Transverse colon (tissue), 4 donors: ENCODE results near the gene SORT1. TPM values are rescaled to one million over a fixed set of nuclear protein-coding genes. Genes with fewer than 3 reads are reported as not detected.

ENCODE experiments used
- DNase-seq: peaks from one replicate; pipeline ENCODE4 v3.0.0-alpha.2; 2019
- H3K27ac ChIP-seq, 4 donors: fragments of 200-600 bp; sonication (generic); 2 replicates each; pipeline ENCODE4 v1.5.1; 2016 to 2018; ENCODE audit warnings: inconsistent platforms in 4 of 4
- H3K27me3 ChIP-seq: fragments of 200-600 bp; sonication (generic); 2 replicates; pipeline ENCODE4 v1.5.1; 2017; ENCODE audit warnings: inconsistent platforms
- H3K36me3 ChIP-seq, 4 donors: fragments of 200-600 bp; sonication (generic); 2 replicates each; pipeline ENCODE4 v1.5.1; 2017 to 2019; ENCODE audit warnings: inconsistent platforms in 4 of 4
- H3K4me1 ChIP-seq, 4 donors: fragments of 200-600 bp; sonication (generic); 2 replicates each; pipeline ENCODE4 v1.5.1; 2017 to 2020; ENCODE audit warnings: inconsistent platforms in 4 of 4
- H3K4me3 ChIP-seq, 4 donors: fragments of 200-600 bp; sonication (generic); 1 replicate in 1 of 4; 2 replicates in 3 of 4; pipeline versions ENCODE4 v1.5.1 to v1.6.1; 2017 to 2019; ENCODE audit warnings: inconsistent platforms in 4 of 4
- H3K9me3 ChIP-seq, 2 donors: fragments of 200-600 bp; sonication (generic); 2 replicates each; pipeline ENCODE4 v1.5.1; 2017 to 2019; ENCODE audit warnings: inconsistent platforms in 2 of 2
- EP300 ChIP-seq: sonication (generic); formaldehyde crosslinking; IDR thresholded peaks from one replicate; pipeline ENCODE4 v1.6.1; 2017; ENCODE audit warnings: antibody characterized with exemption, low read depth
- POLR2A ChIP-seq: fragments of 450-650 bp; IDR thresholded peaks from one replicate; pipeline ENCODE4 v1.6.1; 2016; ENCODE audit warnings: antibody characterized with exemption, mild to moderate bottlenecking, moderate library complexity
- POLR2AphosphoS5 ChIP-seq, 3 donors: sonication (generic); formaldehyde crosslinking; IDR thresholded peaks; one replicate each; pipeline ENCODE4 v1.6.1; 2016; ENCODE audit warnings: antibody characterized with exemption in 3 of 3
- WGBS, 2 donors: methylation state at CpG; one replicate each; pipeline ENCODE4 v1.1.5; 2018; ENCODE audit warnings: low coverage in 1 of 2; 5-methylcytosine and 5-hydroxymethylcytosine counted together
- in situ Hi-C, 4 donors: fragments of 200-750 bp; cut with MboI; loops; one replicate each; pipeline versions ENCODE4 v1.15.0 to v1.15.1; 2017; ENCODE audit warnings: low sequenced_read_pairs in 3 of 4, low pct_ligation_motif_present in 1 of 4, low pct_unique_long_range_greater_than_20kb in 1 of 4
- intact Hi-C: fragments of 100-400 bp; cut with DNase I; formaldehyde crosslinking; loops from one replicate; pipeline ENCODE4 v1.15.1; 2023; ENCODE audit warnings: low total_unique reads
- total RNA-seq, 4 donors: library from RNA; depleted of rRNA; stranded (reverse); fragments of >200 nt; gene quantifications; one replicate each; pipeline ENCODE4 v1.1.0, GENCODE V29; 2016
- TF ChIP-seq, protein P1 (sequence below), 5 experiments: fragments of 200-600 bp in 3 of 5; fragments of 450-650 bp in 2 of 5; sonication (generic) in 3 of 5; IDR thresholded peaks; 1 replicate in 2 of 5; 2 replicates in 3 of 5; pipeline ENCODE4 v1.5.1; 2016 to 2017; ENCODE audit warnings: antibody characterized with exemption in 5 of 5, inconsistent platforms in 3 of 5, mild to moderate bottlenecking in 2 of 5, moderate library complexity in 1 of 5

The SORT1 gene
- total RNA-seq, 4 donors from 2014 or later, result 53.5 to 79.3 (median 66.2) TPM

DNA sequence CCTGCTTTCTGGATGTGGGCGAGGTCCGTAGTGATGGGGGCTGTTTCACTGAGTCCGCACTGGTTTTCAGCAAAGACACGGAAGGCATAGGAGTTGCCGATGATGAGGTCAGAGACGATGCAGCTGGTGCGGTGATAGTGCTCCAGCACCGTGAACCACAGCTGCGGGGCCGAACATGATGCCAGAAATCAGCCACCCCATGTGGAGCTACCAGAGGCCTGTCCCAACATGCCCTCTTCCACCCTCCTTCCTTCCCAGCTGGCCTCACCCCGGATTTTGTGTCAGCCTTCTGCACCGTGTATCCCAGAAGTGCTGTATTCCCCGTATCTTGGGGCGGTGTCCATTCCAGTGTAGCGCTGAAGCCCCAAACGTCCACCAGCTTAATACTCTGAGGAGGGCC, 100.9 kb downstream of the SORT1 start:
- Histone ChIP-seq H3K4me1 (peaks cover 0 to 8% (median 4%) of the 10 kb centered on the region in 4 donors), H3K36me3 (no peaks in the 10 kb centered on the region), H3K9me3 (no peaks in the 10 kb centered on the region), H3K27ac (no peak overlapping the region), H3K27me3 (peaks cover 2% of the 10 kb centered on the region), H3K4me3 (no peak overlapping the region)
- in situ Hi-C loops, result loop anchor here in 1 of 4 donors (25.0 kb wide), 1 partner anchor 116 kb away; no protein-coding TSS in a partner anchor
- DNase-seq, result no peak
- intact Hi-C loops, result no loop called here
- 93% methylated on average over 16 of the region's 16 CpGs; no CpG with 5 or more reads in 1 of the 2 donors for WGBS, 2 donors
- TF ChIP-seq EP300 (no peak), POLR2AphosphoS5 (IDR thresholded peaks at IDR 0.05) (no peak), POLR2A (no peak)
- TF ChIP-seq, protein P1, sequence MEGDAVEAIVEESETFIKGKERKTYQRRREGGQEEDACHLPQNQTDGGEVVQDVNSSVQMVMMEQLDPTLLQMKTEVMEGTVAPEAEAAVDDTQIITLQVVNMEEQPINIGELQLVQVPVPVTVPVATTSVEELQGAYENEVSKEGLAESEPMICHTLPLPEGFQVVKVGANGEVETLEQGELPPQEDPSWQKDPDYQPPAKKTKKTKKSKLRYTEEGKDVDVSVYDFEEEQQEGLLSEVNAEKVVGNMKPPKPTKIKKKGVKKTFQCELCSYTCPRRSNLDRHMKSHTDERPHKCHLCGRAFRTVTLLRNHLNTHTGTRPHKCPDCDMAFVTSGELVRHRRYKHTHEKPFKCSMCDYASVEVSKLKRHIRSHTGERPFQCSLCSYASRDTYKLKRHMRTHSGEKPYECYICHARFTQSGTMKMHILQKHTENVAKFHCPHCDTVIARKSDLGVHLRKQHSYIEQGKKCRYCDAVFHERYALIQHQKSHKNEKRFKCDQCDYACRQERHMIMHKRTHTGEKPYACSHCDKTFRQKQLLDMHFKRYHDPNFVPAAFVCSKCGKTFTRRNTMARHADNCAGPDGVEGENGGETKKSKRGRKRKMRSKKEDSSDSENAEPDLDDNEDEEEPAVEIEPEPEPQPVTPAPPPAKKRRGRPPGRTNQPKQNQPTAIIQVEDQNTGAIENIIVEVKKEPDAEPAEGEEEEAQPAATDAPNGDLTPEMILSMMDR (IDR thresholded peaks at IDR 0.05), result no peak

DNA sequence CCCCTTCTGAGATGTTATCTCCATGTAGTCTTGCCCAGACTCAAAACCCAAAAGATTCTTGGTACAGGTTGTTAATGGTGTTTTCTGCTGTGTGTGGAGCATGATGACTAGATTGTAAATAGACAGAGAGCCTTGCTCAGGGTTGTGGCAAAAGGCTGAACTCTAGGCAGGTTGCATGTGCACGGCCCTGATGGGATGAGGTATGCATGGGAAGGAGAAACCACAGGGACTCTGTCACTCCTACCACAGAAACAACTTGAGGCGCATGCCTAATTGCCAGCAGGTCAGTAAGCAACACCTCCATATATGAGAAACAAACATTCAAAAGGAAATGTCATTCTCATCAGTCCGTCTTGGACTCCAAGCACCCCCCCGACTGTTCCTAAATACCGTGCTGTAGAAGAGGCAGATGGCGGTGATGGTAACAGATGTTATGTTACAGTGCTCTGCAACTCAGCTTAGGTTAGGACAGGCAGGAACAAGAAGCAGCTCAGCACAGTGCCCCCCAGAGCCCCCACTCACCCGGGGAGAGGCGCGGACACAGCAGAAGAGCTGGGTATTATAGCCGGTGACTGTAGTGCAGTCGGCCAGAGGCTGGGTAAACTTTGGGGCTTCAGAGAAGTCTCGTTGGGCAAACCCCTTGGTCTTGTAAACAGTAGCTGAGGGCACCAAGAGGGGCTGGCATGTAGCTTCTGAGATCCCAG, 101.9 kb downstream of the SORT1 start:
- Histone ChIP-seq H3K4me1 (peaks cover 0 to 8% (median 4%) of the 10 kb centered on the region in 4 donors), H3K27me3 (peaks cover 2% of the 10 kb centered on the region), H3K36me3 (no peaks in the 10 kb centered on the region), H3K27ac (no peak overlapping the region), H3K9me3 (no peaks in the 10 kb centered on the region), H3K4me3 (no peak overlapping the region)
- no peak for DNase-seq
- TF ChIP-seq POLR2A (no peak), POLR2AphosphoS5 (IDR thresholded peaks at IDR 0.05) (no peak), EP300 (no peak)
- TF ChIP-seq, protein P1 (IDR thresholded peaks at IDR 0.05), result no peak
- intact Hi-C loops, result no loop called here
- in situ Hi-C loops, result loop anchor here in 1 of 4 donors (25.0 kb wide), 1 partner anchor 116 kb away; no protein-coding TSS in a partner anchor
- WGBS, 2 donors, result 79 to 88% methylated on average over 8 to 12 of the region's 12 CpGs

DNA sequence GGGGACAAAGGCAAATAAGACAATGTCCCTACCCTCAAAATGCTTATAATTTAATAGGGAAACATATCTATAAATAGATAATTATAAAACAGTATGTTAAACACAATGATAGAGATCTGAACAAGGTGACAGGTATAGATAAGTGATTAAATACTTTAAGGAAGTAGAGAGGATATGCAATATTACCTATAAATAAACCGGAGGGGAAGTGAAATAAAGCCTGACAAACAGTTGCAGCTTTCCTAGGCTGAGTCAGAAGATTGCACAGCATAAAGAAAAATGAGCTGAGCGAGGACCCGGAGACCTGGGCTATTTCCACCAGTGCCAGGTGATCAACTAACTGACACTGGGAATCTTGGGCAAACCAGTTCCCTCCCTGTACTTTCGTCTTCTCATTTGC, 103.2 kb downstream of the SORT1 start:
- in situ Hi-C loops, result loop anchor here in 1 of 4 donors (25.0 kb wide), 1 partner anchor 118 kb away; no protein-coding TSS in a partner anchor
- intact Hi-C loops, result no loop called here
- WGBS, 2 donors, result 58 to 93% methylated on average over 4 of the region's 4 CpGs
- H3K27ac ChIP-seq, result no peak overlapping the region
- H3K36me3 ChIP-seq, result no peaks in the 10 kb centered on the region
- no peak overlapping the region for H3K4me3 ChIP-seq
- DNase-seq, result no peak
- H3K4me1 ChIP-seq, result peaks cover 0 to 8% (median 4%) of the 10 kb centered on the region in 4 donors
- TF ChIP-seq, protein P1 (IDR thresholded peaks at IDR 0.05), result no peak
- TF ChIP-seq EP300, result no peak
- no peak for TF ChIP-seq POLR2AphosphoS5 (IDR thresholded peaks at IDR 0.05)
- TF ChIP-seq POLR2A, result no peak
- H3K27me3 ChIP-seq, result peaks cover 2% of the 10 kb centered on the region
- no peaks in the 10 kb centered on the region for H3K9me3 ChIP-seq

DNA sequence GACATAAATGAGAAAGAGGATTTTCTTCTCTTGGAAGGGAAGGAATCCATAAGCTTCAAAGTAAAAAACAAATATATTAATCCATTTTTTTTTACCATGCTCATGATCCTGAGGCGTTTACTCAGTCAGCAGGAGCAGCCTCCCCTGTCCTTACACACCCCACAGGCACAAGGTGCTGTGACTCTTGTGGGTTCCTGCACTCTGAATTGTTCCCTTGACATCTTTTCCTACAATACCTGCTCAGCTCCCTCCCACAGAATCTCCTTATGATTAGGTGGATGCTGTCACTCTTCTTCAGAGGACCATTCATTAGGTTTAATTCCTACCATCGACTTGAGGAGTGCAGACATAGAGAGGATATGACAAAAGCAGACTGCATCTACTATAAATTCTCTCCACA, 104.7 kb downstream of the SORT1 start:
- WGBS, 2 donors, result 65 to 83% methylated on average over 2 of the region's 2 CpGs
- Histone ChIP-seq H3K4me3 (no peak overlapping the region), H3K9me3 (no peaks in the 10 kb centered on the region), H3K27ac (no peak overlapping the region), H3K36me3 (no peaks in the 10 kb centered on the region), H3K27me3 (peaks cover 2% of the 10 kb centered on the region), H3K4me1 (no peaks in the 10 kb centered on the region)
- intact Hi-C loops, result no loop called here
- in situ Hi-C loops, result loop anchor here in 1 of 4 donors (25.0 kb wide), 1 partner anchor 119 kb away; no protein-coding TSS in a partner anchor
- DNase-seq, result no peak
- TF ChIP-seq POLR2A, result no peak
- no peak for TF ChIP-seq EP300
- TF ChIP-seq, protein P1 (IDR thresholded peaks at IDR 0.05), result no peak
- TF ChIP-seq POLR2AphosphoS5 (IDR thresholded peaks at IDR 0.05), result no peak
